OCI-LY3 (cell line): ENCODE data around the gene PPP6R2.

Experiments used
- CTCF ChIP-seq: fragments of 200-600, 300-600 bp; sonication (generic); IDR thresholded peaks from 2 replicates; pipeline ENCODE4 v1.5.1; 2014; ENCODE audit warnings: antibody characterized with exemption, low read length, low read depth
- EZH2phosphoT487 ChIP-seq: fragments of 200-600 bp; shearing (Covaris generic); IDR thresholded peaks from 2 replicates; pipeline ENCODE4 v1.6.1; 2018; ENCODE audit warnings: antibody characterized with exemption, mixed run types, low read depth

GRCh38 chr22:50305923-50306566 lies 37.1 kb upstream of the PPP6R2 start:
- TF ChIP-seq CTCF (no peak), EZH2phosphoT487 (no peak)
